Activated T-cell treated with anti-CD3 and anti-CD28 coated beads, Interleukin-2, amount 50 U/mL, for 1 hour (primary cell): ENCODE data around the gene CACFD1.

ENCODE experiments used
- DNase-seq: peaks from one replicate; pipeline ENCODE4 v3.0.0-alpha.2; 2020

The CACFD1 gene

GRCh38 chr9:133505901-133506652 is 46.3 kb downstream of the CACFD1 start:
- no peak for DNase-seq

GRCh38 chr9:133506653-133507038 is 46.9 kb downstream of the CACFD1 start:
- no peak for DNase-seq

- DNase-seq = no peak
These were observed 47.6 kb downstream of the CACFD1 start for GRCh38 chr9:133507246-133507965.

- DNase-seq = no peak
These were observed 48.3 kb downstream of the CACFD1 start for GRCh38 chr9:133508046-133508445.

GRCh38 chr9:133509179-133510083 is 49.7 kb downstream of the CACFD1 start:
- peak; percentile 33 for DNase-seq

GRCh38 chr9:133510926-133511505 is 51.2 kb downstream of the CACFD1 start:
- DNase-seq = no peak

- DNase-seq = no peak
These were observed 51.8 kb downstream of the CACFD1 start for GRCh38 chr9:133511607-133512006.

- DNase-seq = no peak
These were observed 52.8 kb downstream of the CACFD1 start for GRCh38 chr9:133512253-133513213.

GRCh38 chr9:133513214-133514100 is 53.7 kb downstream of the CACFD1 start:
- no peak for DNase-seq

GRCh38 chr9:133514460-133515239 is 54.9 kb downstream of the CACFD1 start:
- no peak for DNase-seq

- DNase-seq = no peak
These were observed 55.4 kb downstream of the CACFD1 start for GRCh38 chr9:133515240-133515610.

- no peak for DNase-seq
These were observed 56.0 kb downstream of the CACFD1 start for GRCh38 chr9:133515615-133516255.

- no peak for DNase-seq
These were observed 56.6 kb downstream of the CACFD1 start for GRCh38 chr9:133516256-133516960.

- DNase-seq = no peak
These were observed 57.2 kb downstream of the CACFD1 start for GRCh38 chr9:133516961-133517350.

- no peak for DNase-seq
These were observed 57.9 kb downstream of the CACFD1 start for GRCh38 chr9:133517711-133518110.

- DNase-seq = no peak
These were observed 58.4 kb downstream of the CACFD1 start for GRCh38 chr9:133518200-133518599.

GRCh38 chr9:133518706-133519449 is 59.1 kb downstream of the CACFD1 start:
- no peak for DNase-seq

- DNase-seq = no peak
These were observed 59.9 kb downstream of the CACFD1 start for GRCh38 chr9:133519693-133520092.
